K562 (cell line): ENCODE results near the gene RSPH6A. TPM values are rescaled to one million over a fixed set of nuclear protein-coding genes. Genes with fewer than 3 reads are reported as not detected.
A peak's percentile ranks its signal among the peaks of the same experiment; 100 is the strongest.

Experiments used
- ATAC-seq: fragments of 200-7000 bp; cut with Tn5 transposase; 3 replicates; pipeline ENCODE4 v1.9.1; 2020; ENCODE audit warnings: moderate library complexity
- BruUV-seq: library from RNA; stranded (reverse); fragments of 400-500 nt; replicated peaks from 2 replicates; lab custom pipeline; 2021; lab: Mats Ljungman, UMichigan
- CTCF ChIA-PET: fragments of 300-600 bp; formaldehyde crosslinking; extraction: SDS; loops from one replicate; lab custom pipeline; 2021; ENCODE audit warnings: low intra/inter-chr PET ratio; lab: Yijun Ruan, JAX
- POLR2A ChIA-PET: fragments of 300-600, 350-650 bp; sonication (Branson Sonifier 250); formaldehyde crosslinking; extraction: SDS; loops from one replicate; lab custom pipeline; 2021; ENCODE audit warnings: antibody characterized with exemption, inconsistent platforms; lab: Yijun Ruan, JAX
- DNase-seq, 4 experiments: peaks; one replicate each; pipeline versions ENCODE4 v3.0.0 to v3.0.0-alpha.2; 2011 to 2018; ENCODE audit warnings: low spot score in 3 of 4, mixed read lengths in 3 of 4; ENCODE audit errors: extremely low read depth in 1 of 4
- FAIRE-seq: peaks from 2 replicates; lab custom pipeline; 2011; peaks lifted over from hg19 to GRCh38; lab: Jason Lieb, UNC
- H2AFZ ChIP-seq: 2 replicates; pipeline ENCODE4 v1.6.0; 2011; ENCODE audit warnings: low read depth, low read length, control low read depth, inconsistent platforms
- H3K27ac ChIP-seq: fragments of 200-600 bp; 3 replicates; pipeline ENCODE4 v1.8.0; 2011; ENCODE audit warnings: low read depth, mild to moderate bottlenecking, control low read depth, inconsistent platforms, low read length, moderate library complexity, mixed read lengths; ENCODE audit errors: extremely low read depth
- H3K27me3 ChIP-seq, 2 experiments: fragments of 300-600 bp in 1 of 2; 2 replicates in 1 of 2; 3 replicates in 1 of 2; pipeline versions ENCODE4 v1.6.0 to v1.8.0; 2011; ENCODE audit warnings: inconsistent platforms in 2 of 2, low read length in 2 of 2, mild to moderate bottlenecking in 1 of 2, mixed read lengths in 1 of 2, moderate library complexity in 1 of 2; ENCODE audit not compliant: control insufficient read depth in 2 of 2, insufficient read depth in 2 of 2
- H3K36me3 ChIP-seq: fragments of 300-600 bp; 3 replicates; pipeline ENCODE4 v1.8.0; 2011; ENCODE audit warnings: mild to moderate bottlenecking, low read length, inconsistent platforms; ENCODE audit not compliant: control insufficient read depth, insufficient read depth
- H3K4me1 ChIP-seq, 2 experiments: fragments of 200-600 bp in 1 of 2; replicated peaks in 1 of 2; 2 replicates in 1 of 2; 3 replicates in 1 of 2; pipeline versions ENCODE4 v1.5.1 to v1.8.0; 2011; ENCODE audit warnings: inconsistent platforms in 2 of 2, low read length in 2 of 2, mild to moderate bottlenecking in 1 of 2, mixed read lengths in 1 of 2, moderate library complexity in 1 of 2; ENCODE audit not compliant: control insufficient read depth in 2 of 2, insufficient read depth in 2 of 2
- H3K4me2 ChIP-seq: 2 replicates; pipeline ENCODE4 v1.6.1; 2011; ENCODE audit warnings: low read length, control low read depth, inconsistent platforms, mixed read lengths; ENCODE audit not compliant: insufficient read depth
- H3K4me3 ChIP-seq: fragments of 200-600 bp; sonication (generic), shearing (Covaris generic); 2 replicates; pipeline ENCODE4 v1.5.1; 2016; ENCODE audit warnings: control low read depth, inconsistent platforms
- H3K79me2 ChIP-seq: fragments of 200-600 bp; 3 replicates; pipeline ENCODE4 v1.8.0; 2011; ENCODE audit warnings: low read length, inconsistent platforms; ENCODE audit not compliant: control insufficient read depth, insufficient read depth
- H3K9ac ChIP-seq, 2 experiments: 2 replicates each; pipeline versions ENCODE4 v1.6.0 to v1.6.1; 2011; ENCODE audit warnings: low read depth in 2 of 2, low read length in 2 of 2, control low read depth in 1 of 2, inconsistent platforms in 1 of 2, mild to moderate bottlenecking in 1 of 2, mixed read lengths in 1 of 2; ENCODE audit not compliant: insufficient read depth in 1 of 2
- H3K9me1 ChIP-seq: one replicate; pipeline ENCODE4 v1.6.0; 2011; ENCODE audit warnings: inconsistent platforms, mild to moderate bottlenecking, low read length, moderate library complexity; ENCODE audit not compliant: control insufficient read depth, insufficient read depth
- H3K9me3 ChIP-seq: replicated peaks from 2 replicates; pipeline ENCODE4 v1.5.1; 2011; ENCODE audit warnings: low read depth, low read length, inconsistent platforms; ENCODE audit not compliant: control insufficient read depth, insufficient read depth
- H4K20me1 ChIP-seq: replicated peaks from 2 replicates; pipeline ENCODE4 v1.6.1; 2011; ENCODE audit warnings: low read length, inconsistent platforms, mixed read lengths; ENCODE audit not compliant: control insufficient read depth, insufficient read depth
- BCOR ChIP-seq: fragments of 450-650 bp; IDR thresholded peaks from 2 replicates; pipeline ENCODE4 v1.6.1; 2016
- EGR1 ChIP-seq: fragments of 450-650 bp; conservative IDR thresholded peaks from 2 replicates; pipeline ENCODE4 v1.6.1; 2017; ENCODE audit warnings: mild to moderate bottlenecking
- HDAC2 ChIP-seq: fragments of 450-650 bp; IDR thresholded peaks from 2 replicates; pipeline ENCODE4 v1.6.1; 2016; ENCODE audit warnings: mild to moderate bottlenecking
- HEY1 ChIP-seq: fragments of 250-450 bp; sonication (Bioruptor Pico); IDR thresholded peaks from 2 replicates; pipeline ENCODE4 v1.5.0; 2020; ENCODE audit warnings: mild to moderate bottlenecking, moderate library complexity, borderline replicate concordance
- RBM34 ChIP-seq: fragments of 200-400 bp; formaldehyde crosslinking; IDR thresholded peaks from 2 replicates; pipeline ENCODE4 v1.6.1; 2018; ENCODE audit warnings: low read length, borderline replicate concordance; ENCODE audit not compliant: insufficient read depth
- TEAD2 ChIP-seq: fragments of 450-650 bp; IDR thresholded peaks from 2 replicates; pipeline ENCODE4 v1.6.1; 2016; ENCODE audit warnings: missing genetic modification characterization, control low read depth, missing compliant biosample characterization
- ZNF780A ChIP-seq: fragments of 250-450 bp; sonication (Bioruptor Pico); IDR thresholded peaks from 2 replicates; pipeline ENCODE4 v1.5.0; 2021; ENCODE audit warnings: mild to moderate bottlenecking
- WGBS: fragments of 100-300 bp; shearing (Covaris generic); methylation state at CpG from one replicate; pipeline ENCODE4 v1.1.6; 2016; ENCODE audit warnings: low coverage, mixed read lengths; ENCODE audit not compliant: insufficient coverage; ENCODE audit errors: missing lambda C conversion rate; 5-methylcytosine and 5-hydroxymethylcytosine counted together
- in situ Hi-C: fragments of 300-500 bp; cut with MboI; formaldehyde crosslinking; loops from 4 replicates; pipeline ENCODE4 v1.15.0; 2018; ENCODE audit warnings: inconsistent platforms, mixed read lengths
- intact Hi-C: fragments of 100-400 bp; cut with micrococcal nuclease; formaldehyde crosslinking; loops from 2 replicates; pipeline ENCODE4 v1.14.2; 2022
- polyA plus RNA-seq, 8 experiments: library from polyadenylated mRNA; depleted of rRNA in 4 of 8; stranded (reverse) in 5 of 8; unstranded in 3 of 8; fragments of >200 nt; fragmentation: Nextera tagmentation in 2 of 8; fragmentation: Illumina TruSeq in 1 of 8; extraction: Ambion mirVana in 2 of 8; extraction: Trizol in 1 of 8; gene quantifications; 2 replicates each; pipeline versions ENCODE4 v1.2.1 to v1.2.3, GENCODE V29; 2011 to 2014; ENCODE audit warnings: inconsistent platforms in 1 of 8, missing spikeins in 1 of 8
- total RNA-seq, 7 experiments: library from RNA; depleted of rRNA in 6 of 7; stranded (reverse); fragments of >200 nt in 6 of 7; fragmentation: Illumina TruSeq in 2 of 7; extraction: Trizol in 2 of 7; gene quantifications; 2 replicates each; pipeline versions ENCODE4 v1.2.1 to v1.2.3, GENCODE V29; 2011 to 2021; ENCODE audit warnings: low replicate concordance in 1 of 7
- TF ChIP-seq, protein P1 (sequence below): fragments of 450-650 bp; formaldehyde crosslinking; IDR thresholded peaks from 2 replicates; pipeline ENCODE4 v1.4.0; 2020; ENCODE audit warnings: mild to moderate bottlenecking, mixed read lengths
- TF ChIP-seq, protein P2 (sequence below): fragments of 450-650 bp; IDR thresholded peaks from 2 replicates; pipeline ENCODE4 v1.6.1; 2018; ENCODE audit warnings: mild to moderate bottlenecking, low read depth; ENCODE audit not compliant: partially characterized antibody
- TF ChIP-seq, protein P3 (sequence below): fragments of 250-450 bp; sonication (Bioruptor Pico); IDR thresholded peaks from 2 replicates; pipeline ENCODE4 v1.5.0; 2021; ENCODE audit warnings: mild to moderate bottlenecking, moderate library complexity
- TF ChIP-seq, protein P4 (sequence below): fragments of 250-450 bp; sonication (Bioruptor Pico); IDR thresholded peaks from 2 replicates; pipeline ENCODE4 v1.8.0; 2022; ENCODE audit warnings: moderate library complexity, mild to moderate bottlenecking, inconsistent platforms
- TF ChIP-seq, protein P5 (sequence below), 3 experiments: IDR thresholded peaks in 2 of 3; conservative IDR thresholded peaks in 1 of 3; 2 replicates each; pipeline ENCODE4 v1.5.1; 2011 to 2012; ENCODE audit warnings: low read length in 3 of 3, mild to moderate bottlenecking in 3 of 3, control low read depth in 2 of 3, improper control_type of control experiment in 1 of 3, inconsistent platforms in 1 of 3, low read depth in 1 of 3, mixed read lengths in 1 of 3, moderate library complexity in 1 of 3; ENCODE audit not compliant: insufficient read depth in 2 of 3

Gene RSPH6A
- total and polyA plus RNA-seq, 9 of the 15 experiments (the other 6 are each of a cell fraction or from before 2014, with no cell fraction given): 0.03 to 0.15 (median 0.07) TPM; not detected in 5

DNA sequence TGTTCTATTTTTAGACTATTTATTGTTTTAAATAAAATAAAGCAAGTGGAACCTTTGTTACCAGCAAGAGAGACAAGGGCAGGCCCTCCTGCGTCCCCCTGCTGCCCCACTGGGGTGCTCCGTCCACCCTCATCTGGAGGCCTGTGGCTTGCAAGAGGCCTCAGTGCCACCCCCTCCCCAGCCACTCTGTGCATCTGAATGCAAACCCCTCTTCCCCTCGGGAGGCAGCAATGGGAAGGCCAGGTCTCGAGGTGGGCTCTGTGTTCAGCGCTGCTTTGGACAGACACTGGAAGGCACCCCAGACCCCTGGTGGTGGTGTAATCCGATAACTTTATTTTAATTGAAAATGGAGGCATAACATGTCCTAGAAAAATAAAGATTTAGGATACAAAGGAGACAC lies 50.6 kb downstream of the RSPH6A start:
- Histone ChIP-seq H4K20me1 (no peaks in the 10 kb centered on the region), H3K4me3 (no peak overlapping the region), H2AFZ (no peak overlapping the region), H3K36me3 (no peaks in the 10 kb centered on the region; the same call in 2 of the 3 replicates), H3K4me2 (no peak overlapping the region), H3K79me2 (peaks cover 17% of the 10 kb centered on the region; the same call in 2 of the 3 replicates), H3K4me1 (peaks cover 6 to 73% of the 10 kb centered on the region in 2 experiments; a peak in 4 of 5 replicates), H3K27me3 (no peaks in the 10 kb centered on the region), H3K9me1 (no peaks in the 10 kb centered on the region), H3K9ac (peak overlapping the region in 1 of 2 experiments; percentile 70; a peak in 1 of 4 replicates), H3K9me3 (no peaks in the 10 kb centered on the region), H3K27ac (no peak overlapping the region)
- ATAC-seq (no peak), DNase-seq (no peak), FAIRE-seq (no peak)
- CTCF ChIA-PET: no interaction called here
- in situ Hi-C loops: no loop called here
- WGBS: 77% methylated on average over 6 of the region's 6 CpGs
- POLR2A ChIA-PET: interaction anchor here (0.6 to 1.0 kb wide), 3 partner anchors 8 to 578 kb away, joined by 3 to 4 read pairs (median 3); no protein-coding TSS in a partner anchor
- no TSS peak for BruUV-seq
- intact Hi-C loops: no loop called here
- TF ChIP-seq, protein P1, sequence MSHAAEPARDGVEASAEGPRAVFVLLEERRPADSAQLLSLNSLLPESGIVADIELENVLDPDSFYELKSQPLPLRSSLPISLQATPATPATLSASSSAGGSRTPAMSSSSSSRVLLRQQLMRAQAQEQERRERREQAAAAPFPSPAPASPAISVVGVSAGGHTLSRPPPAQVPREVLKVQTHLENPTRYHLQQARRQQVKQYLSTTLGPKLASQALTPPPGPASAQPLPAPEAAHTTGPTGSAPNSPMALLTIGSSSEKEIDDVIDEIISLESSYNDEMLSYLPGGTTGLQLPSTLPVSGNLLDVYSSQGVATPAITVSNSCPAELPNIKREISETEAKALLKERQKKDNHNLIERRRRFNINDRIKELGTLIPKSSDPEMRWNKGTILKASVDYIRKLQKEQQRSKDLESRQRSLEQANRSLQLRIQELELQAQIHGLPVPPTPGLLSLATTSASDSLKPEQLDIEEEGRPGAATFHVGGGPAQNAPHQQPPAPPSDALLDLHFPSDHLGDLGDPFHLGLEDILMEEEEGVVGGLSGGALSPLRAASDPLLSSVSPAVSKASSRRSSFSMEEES (CRISPR knock-in tag): no peak
- TF ChIP-seq, protein P2, sequence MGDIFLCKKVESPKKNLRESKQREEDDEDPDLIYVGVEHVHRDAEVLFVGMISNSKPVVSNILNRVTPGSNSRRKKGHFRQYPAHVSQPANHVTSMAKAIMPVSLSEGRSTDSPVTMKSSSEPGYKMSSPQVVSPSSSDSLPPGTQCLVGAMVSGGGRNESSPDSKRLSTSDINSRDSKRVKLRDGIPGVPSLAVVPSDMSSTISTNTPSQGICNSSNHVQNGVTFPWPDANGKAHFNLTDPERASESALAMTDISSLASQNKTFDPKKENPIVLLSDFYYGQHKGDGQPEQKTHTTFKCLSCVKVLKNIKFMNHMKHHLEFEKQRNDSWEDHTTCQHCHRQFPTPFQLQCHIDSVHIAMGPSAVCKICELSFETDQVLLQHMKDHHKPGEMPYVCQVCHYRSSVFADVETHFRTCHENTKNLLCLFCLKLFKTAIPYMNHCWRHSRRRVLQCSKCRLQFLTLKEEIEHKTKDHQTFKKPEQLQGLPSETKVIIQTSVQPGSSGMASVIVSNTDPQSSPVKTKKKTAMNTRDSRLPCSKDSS: no peak
- TF ChIP-seq EGR1: no peak
- TF ChIP-seq, protein P3, sequence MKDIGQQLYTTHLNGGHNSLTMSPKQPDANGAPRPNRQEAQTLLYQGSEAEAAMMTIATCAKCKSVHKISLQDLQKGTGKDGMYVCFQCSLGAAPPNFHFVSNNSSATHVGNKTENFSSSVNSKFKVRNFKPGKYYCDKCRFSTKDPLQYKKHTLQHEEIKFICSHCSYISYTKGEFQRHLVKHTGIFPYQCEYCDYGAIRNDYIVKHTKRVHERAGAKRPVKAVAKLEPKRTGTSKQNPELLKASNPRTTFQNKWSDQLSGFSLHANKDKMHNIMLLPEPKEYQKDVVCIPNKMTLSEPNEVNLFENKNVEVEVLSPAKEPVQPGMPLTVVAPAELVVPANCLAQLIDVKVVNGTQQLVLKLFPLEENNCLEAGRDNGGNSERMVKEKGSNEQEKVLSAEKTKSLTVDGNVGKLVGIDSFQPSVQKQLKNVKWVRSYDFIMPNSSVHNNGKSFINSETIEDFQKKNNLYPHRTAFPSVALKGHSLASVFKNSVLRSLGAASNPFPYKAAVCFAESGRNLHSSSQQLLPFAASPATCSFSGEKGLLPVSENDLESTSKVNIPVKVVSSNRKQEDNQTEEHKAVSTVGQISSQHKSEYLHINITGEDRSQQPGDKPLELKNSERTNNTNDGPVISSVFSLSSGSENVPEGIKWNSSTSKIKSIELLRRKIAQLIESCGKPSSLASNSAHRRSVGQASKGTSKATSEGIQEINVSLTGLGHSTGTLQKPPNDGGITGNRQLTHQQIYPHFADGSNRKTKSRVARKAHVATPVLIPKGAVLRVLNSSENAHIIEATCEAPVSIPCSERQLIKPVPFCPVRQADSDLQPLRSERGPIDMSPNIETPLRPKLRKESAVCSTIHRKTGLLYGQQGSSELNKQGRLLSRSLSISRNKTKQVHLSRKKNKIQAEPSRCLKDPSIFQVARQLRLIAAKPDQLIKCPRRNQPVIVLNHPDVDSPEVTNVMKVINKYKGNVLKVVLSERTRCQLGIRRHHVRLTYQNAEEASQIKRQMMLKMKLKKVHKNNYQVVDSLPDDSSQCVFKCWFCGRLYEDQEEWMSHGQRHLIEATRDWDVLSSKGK (CRISPR knock-in tag): no peak
- TF ChIP-seq ZNF780A: no peak
- TF ChIP-seq BCOR: no peak
- TF ChIP-seq, protein P4, sequence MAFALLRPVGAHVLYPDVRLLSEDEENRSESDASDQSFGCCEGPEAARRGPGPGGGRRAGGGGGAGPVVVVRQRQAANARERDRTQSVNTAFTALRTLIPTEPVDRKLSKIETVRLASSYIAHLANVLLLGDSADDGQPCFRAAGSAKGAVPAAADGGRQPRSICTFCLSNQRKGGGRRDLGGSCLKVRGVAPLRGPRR (CRISPR knock-in tag): no peak
- no peak for TF ChIP-seq RBM34
- no peak for TF ChIP-seq TEAD2 (tag)
- no peak for TF ChIP-seq HDAC2
- TF ChIP-seq HEY1 (CRISPR knock-in tag): no peak
- TF ChIP-seq, protein P5, sequence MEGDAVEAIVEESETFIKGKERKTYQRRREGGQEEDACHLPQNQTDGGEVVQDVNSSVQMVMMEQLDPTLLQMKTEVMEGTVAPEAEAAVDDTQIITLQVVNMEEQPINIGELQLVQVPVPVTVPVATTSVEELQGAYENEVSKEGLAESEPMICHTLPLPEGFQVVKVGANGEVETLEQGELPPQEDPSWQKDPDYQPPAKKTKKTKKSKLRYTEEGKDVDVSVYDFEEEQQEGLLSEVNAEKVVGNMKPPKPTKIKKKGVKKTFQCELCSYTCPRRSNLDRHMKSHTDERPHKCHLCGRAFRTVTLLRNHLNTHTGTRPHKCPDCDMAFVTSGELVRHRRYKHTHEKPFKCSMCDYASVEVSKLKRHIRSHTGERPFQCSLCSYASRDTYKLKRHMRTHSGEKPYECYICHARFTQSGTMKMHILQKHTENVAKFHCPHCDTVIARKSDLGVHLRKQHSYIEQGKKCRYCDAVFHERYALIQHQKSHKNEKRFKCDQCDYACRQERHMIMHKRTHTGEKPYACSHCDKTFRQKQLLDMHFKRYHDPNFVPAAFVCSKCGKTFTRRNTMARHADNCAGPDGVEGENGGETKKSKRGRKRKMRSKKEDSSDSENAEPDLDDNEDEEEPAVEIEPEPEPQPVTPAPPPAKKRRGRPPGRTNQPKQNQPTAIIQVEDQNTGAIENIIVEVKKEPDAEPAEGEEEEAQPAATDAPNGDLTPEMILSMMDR (IDR thresholded peaks at IDR 0.05 in 2 of 3, conservative IDR thresholded peaks at IDR 0.05 in 1 of 3; ENCODE audit: insufficient read depth in 2 of 3, low read depth in 1 of 3, low read length in 3 of 3): no peak
